GM10248 (cell line): ENCODE measurements around the gene NOP58.

Experiments used
- CTCF ChIA-PET: fragments of 300-600 bp; sonication (Branson Sonifier 250); formaldehyde crosslinking; extraction: SDS; loops from one replicate; lab custom pipeline; 2021; ENCODE audit warnings: antibody characterized with exemption; lab: Yijun Ruan, JAX
- POLR2A ChIA-PET: fragments of 350-650 bp; sonication (Branson Sonifier 250); formaldehyde crosslinking; extraction: SDS; loops from one replicate; lab custom pipeline; 2020; ENCODE audit warnings: antibody characterized with exemption; lab: Yijun Ruan, JAX
- DNase-seq: peaks from one replicate; pipeline ENCODE4 v3.0.0; 2012; ENCODE audit errors: extremely low spot score
- TF ChIP-seq, protein P1 (sequence below): IDR thresholded peaks from 2 replicates; pipeline ENCODE4 v1.5.1; 2012; ENCODE audit warnings: mild to moderate bottlenecking, low read depth; ENCODE audit errors: extremely low read depth, missing control alignments, control extremely low read depth

The NOP58 gene

DNA sequence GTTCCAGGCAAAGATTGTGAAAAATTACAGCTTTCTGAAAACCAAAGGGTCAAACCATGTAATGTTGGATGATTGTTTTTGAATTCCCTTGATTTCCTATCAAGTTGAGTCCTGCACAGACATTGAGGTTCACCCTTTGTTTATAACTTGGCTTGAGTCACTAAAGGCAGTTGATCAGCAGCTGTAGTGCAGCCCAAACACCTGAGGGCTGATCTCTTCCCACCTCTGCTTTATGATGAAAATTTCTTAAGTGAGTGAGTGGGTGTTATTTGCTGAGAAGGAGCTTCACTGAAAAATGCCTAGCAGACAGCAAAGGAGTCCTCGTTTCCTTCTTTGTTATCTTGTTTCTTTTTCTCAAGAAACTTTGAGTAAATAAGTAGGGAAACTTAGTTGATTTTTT lies 78.6 kb downstream of the NOP58 start:
- DNase-seq, result no peak
- ChIA-PET CTCF (no interaction called here), POLR2A (no interaction called here)
- TF ChIP-seq, protein P1, sequence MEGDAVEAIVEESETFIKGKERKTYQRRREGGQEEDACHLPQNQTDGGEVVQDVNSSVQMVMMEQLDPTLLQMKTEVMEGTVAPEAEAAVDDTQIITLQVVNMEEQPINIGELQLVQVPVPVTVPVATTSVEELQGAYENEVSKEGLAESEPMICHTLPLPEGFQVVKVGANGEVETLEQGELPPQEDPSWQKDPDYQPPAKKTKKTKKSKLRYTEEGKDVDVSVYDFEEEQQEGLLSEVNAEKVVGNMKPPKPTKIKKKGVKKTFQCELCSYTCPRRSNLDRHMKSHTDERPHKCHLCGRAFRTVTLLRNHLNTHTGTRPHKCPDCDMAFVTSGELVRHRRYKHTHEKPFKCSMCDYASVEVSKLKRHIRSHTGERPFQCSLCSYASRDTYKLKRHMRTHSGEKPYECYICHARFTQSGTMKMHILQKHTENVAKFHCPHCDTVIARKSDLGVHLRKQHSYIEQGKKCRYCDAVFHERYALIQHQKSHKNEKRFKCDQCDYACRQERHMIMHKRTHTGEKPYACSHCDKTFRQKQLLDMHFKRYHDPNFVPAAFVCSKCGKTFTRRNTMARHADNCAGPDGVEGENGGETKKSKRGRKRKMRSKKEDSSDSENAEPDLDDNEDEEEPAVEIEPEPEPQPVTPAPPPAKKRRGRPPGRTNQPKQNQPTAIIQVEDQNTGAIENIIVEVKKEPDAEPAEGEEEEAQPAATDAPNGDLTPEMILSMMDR, result no peak

DNA sequence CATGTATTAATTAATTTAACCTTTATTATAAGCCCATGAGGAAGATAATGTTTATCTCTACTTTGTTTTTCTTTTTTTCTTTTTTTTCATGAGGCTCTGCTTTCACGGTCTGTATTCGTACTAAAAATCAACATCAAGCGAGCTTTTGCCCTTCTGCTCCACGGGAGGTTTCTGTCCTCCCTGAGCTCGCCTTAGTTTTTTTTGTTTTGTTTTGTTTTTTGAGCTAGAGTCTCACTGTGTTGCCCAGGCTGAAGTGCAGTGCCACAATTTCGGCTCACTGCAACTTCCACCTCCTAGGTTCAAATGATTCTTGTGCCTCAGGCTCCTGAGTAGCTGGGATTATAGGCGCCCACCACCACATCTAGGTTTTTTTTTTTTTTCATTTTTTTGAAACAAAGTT lies 80.6 kb downstream of the NOP58 start:
- POLR2A ChIA-PET, result no interaction called here
- DNase-seq, result no peak

More for the DNA sequence above, 80.6 kb downstream of the NOP58 start:
- TF ChIP-seq, protein P1, result no peak
- CTCF ChIA-PET, result no interaction called here
